ENCODE measurements around the gene ARHGAP45. TPM values are rescaled to one million over a fixed set of nuclear protein-coding genes. Genes with fewer than 3 reads are reported as not detected.

Gene ARHGAP45
- total and polyA plus RNA-seq, 9 of the 15 experiments (the other 6 are each of a cell fraction or from before 2014, with no cell fraction given): 0.08 to 22.1 (median 4.2) TPM

DNA sequence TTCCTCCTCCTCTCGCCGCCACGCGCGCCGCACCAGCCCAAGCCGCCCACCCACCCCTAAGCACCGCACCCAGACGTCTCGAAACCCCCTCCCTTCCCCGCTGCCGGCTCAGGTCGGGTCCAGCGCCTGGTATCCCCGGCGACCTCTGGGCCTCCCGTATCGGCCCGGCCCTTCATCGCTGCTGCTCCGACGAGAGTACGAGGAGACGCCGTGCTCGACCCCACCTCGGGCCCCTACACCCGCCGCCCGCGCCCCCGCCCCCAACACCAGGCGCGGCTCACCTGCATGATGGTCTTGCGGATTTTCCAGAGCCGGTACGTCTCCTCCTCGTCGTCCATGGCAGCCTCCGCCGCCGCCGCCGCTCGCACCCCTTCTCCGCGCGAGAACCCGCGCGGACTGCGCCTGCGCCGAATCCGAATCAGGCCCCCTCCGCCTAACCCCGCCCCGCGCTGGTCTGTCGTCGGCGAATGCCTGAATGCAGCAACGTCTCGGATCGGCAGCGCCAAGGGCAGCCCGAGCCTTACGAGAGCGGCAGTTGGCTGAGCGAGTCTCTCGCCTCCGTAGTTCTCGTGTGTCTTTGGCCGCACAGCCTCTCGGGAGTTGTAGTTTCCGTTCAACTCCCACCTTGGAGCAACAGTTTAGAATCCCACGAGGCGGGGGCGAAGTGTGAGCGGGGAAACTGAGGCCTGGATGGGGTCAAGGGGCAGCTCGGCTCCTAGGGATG lies 28.2 kb downstream of the ARHGAP45 start, which contains the start of gene POLR2E (continued):
- TF ChIP-seq, protein P1, sequence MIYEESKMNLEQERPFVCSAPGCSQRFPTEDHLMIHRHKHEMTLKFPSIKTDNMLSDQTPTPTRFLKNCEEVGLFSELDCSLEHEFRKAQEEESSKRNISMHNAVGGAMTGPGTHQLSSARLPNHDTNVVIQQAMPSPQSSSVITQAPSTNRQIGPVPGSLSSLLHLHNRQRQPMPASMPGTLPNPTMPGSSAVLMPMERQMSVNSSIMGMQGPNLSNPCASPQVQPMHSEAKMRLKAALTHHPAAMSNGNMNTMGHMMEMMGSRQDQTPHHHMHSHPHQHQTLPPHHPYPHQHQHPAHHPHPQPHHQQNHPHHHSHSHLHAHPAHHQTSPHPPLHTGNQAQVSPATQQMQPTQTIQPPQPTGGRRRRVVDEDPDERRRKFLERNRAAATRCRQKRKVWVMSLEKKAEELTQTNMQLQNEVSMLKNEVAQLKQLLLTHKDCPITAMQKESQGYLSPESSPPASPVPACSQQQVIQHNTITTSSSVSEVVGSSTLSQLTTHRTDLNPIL (CRISPR knock-in tag; IDR thresholded peaks at IDR 0.05): no peak
- TF ChIP-seq DIDO1 (tag; IDR thresholded peaks at IDR 0.05; ENCODE audit: low read depth) (no peak; the same call in 1 of the 2 replicates), EHMT2 (IDR thresholded peaks at IDR 0.05) (no peak), ZNF175 (CRISPR knock-in tag; IDR thresholded peaks at IDR 0.05; ENCODE audit: low read depth) (0 out of 2 replicates have a peak, but pooled peaks have one; percentile 36), FUS (optimal IDR thresholded peaks at IDR 0.05; ENCODE audit: low read depth, low read length) (no peak), SMARCA4 (IDR thresholded peaks at IDR 0.05) (no peak), SNIP1 (IDR thresholded peaks at IDR 0.05; ENCODE audit: low read depth) (no peak), ZBTB8A (IDR thresholded peaks at IDR 0.05; ENCODE audit: partially characterized antibody) (no peak), SRSF3 (IDR thresholded peaks at IDR 0.05; ENCODE audit: insufficient read depth, low read length) (no peak), GATAD2B (IDR thresholded peaks at IDR 0.05; ENCODE audit: borderline replicate concordance) (no peak), BDP1 (IDR thresholded peaks at IDR 0.05; ENCODE audit: insufficient read depth, insufficient read length) (no peak), ZKSCAN8 (CRISPR knock-in tag; IDR thresholded peaks at IDR 0.05) (no peak), ZNF785 (CRISPR knock-in tag; IDR thresholded peaks at IDR 0.05) (no peak), SP2 (IDR thresholded peaks at IDR 0.05; ENCODE audit: extremely low read depth, low read depth, low read length, poor library complexity, severe bottlenecking) (no peak)
- TF ChIP-seq, protein P2, sequence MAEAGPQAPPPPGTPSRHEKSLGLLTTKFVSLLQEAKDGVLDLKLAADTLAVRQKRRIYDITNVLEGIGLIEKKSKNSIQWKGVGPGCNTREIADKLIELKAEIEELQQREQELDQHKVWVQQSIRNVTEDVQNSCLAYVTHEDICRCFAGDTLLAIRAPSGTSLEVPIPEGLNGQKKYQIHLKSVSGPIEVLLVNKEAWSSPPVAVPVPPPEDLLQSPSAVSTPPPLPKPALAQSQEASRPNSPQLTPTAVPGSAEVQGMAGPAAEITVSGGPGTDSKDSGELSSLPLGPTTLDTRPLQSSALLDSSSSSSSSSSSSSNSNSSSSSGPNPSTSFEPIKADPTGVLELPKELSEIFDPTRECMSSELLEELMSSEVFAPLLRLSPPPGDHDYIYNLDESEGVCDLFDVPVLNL (CRISPR knock-in tag; IDR thresholded peaks at IDR 0.05; ENCODE audit: low read depth): no peak
- TF ChIP-seq, protein P3, sequence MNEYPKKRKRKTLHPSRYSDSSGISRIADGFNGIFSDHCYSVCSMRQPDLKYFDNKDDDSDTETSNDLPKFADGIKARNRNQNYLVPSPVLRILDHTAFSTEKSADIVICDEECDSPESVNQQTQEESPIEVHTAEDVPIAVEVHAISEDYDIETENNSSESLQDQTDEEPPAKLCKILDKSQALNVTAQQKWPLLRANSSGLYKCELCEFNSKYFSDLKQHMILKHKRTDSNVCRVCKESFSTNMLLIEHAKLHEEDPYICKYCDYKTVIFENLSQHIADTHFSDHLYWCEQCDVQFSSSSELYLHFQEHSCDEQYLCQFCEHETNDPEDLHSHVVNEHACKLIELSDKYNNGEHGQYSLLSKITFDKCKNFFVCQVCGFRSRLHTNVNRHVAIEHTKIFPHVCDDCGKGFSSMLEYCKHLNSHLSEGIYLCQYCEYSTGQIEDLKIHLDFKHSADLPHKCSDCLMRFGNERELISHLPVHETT (CRISPR knock-in tag; conservative IDR thresholded peaks at IDR 0.05 in 1 of 2, IDR thresholded peaks at IDR 0.05 in 1 of 2): 0 out of 4 replicates have a peak, but pooled peaks of 1 of the 2 experiments have one; percentile 49
- TF ChIP-seq, protein P4, sequence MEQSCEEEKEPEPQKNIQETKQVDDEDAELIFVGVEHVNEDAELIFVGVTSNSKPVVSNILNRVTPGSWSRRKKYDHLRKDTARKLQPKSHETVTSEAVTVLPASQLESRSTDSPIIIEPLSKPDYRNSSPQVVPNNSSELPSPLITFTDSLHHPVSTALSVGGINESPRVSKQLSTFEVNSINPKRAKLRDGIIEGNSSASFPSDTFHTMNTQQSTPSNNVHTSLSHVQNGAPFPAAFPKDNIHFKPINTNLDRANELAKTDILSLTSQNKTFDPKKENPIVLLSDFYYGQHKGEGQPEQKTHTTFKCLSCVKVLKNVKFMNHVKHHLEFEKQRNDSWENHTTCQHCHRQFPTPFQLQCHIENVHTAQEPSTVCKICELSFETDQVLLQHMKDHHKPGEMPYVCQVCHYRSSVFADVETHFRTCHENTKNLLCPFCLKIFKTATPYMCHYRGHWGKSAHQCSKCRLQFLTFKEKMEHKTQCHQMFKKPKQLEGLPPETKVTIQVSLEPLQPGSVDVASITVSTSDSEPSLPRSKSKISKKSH (CRISPR knock-in tag; IDR thresholded peaks at IDR 0.05): no peak
- TF ChIP-seq, protein P5, sequence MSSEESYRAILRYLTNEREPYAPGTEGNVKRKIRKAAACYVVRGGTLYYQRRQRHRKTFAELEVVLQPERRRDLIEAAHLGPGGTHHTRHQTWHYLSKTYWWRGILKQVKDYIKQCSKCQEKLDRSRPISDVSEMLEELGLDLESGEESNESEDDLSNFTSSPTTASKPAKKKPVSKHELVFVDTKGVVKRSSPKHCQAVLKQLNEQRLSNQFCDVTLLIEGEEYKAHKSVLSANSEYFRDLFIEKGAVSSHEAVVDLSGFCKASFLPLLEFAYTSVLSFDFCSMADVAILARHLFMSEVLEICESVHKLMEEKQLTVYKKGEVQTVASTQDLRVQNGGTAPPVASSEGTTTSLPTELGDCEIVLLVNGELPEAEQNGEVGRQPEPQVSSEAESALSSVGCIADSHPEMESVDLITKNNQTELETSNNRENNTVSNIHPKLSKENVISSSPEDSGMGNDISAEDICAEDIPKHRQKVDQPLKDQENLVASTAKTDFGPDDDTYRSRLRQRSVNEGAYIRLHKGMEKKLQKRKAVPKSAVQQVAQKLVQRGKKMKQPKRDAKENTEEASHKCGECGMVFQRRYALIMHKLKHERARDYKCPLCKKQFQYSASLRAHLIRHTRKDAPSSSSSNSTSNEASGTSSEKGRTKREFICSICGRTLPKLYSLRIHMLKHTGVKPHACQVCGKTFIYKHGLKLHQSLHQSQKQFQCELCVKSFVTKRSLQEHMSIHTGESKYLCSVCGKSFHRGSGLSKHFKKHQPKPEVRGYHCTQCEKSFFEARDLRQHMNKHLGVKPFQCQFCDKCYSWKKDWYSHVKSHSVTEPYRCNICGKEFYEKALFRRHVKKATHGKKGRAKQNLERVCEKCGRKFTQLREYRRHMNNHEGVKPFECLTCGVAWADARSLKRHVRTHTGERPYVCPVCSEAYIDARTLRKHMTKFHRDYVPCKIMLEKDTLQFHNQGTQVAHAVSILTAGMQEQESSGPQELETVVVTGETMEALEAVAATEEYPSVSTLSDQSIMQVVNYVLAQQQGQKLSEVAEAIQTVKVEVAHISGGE (CRISPR knock-in tag; IDR thresholded peaks at IDR 0.05): no peak
